NCI-H510A treated with DMSO at 0.1 percent for 48 hours (cell line): ENCODE measurements around the gene ANKRD28.

Source experiments
- DNase-seq: peaks from one replicate; lab custom pipeline; 2025; lab: John Stamatoyannopoulos, UW

Gene ANKRD28

DNA sequence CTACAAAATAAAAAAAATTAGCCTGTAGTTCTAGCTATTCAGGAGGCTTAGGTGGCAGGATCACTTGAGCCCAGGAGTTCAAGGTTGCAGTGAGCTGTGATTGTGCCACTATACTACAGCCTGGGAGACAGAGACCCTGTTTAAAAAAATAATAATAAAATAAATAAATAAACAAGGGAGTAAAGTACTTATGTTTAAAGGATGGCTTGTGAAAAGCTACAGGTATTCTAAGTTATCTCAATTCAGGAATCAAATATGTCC, 74.2 kb downstream of the ANKRD28 start:
- DNase-seq: no peak

DNA sequence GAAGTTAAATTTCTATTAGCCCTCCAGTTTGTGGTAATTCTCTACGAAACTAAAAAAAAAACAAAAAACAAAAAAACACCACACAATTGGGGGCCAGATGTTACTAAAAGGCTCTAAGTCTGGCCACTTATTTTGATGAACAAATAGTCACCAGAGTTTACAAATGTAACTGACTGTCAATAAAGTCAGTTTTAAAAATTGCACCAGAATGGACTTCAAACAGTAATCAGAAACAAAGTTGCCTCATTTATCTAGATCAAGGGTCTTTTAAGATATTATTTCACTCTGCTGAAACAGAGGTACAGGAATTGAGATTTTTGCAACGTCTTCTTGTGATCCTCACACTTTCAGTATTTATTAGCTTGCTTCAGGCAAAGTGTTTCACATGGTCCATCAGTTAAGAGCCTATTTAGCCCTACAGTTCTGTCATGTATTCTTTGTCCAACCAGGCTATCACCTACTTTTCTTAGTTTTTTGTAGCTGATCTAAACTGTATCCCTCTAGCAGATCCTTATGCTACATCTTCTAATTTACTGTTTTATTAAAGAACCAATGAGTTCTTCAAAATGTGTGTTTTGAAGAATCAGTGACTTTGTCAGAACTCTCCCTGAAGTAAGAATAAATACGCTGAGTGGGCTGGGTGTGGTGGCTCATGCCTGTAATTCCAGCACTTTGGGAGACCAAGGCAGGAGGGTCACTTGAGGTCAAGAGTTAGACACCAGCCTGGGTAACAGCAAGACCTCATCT, 74.7 kb downstream of the ANKRD28 start:
- DNase-seq: no peak

DNA sequence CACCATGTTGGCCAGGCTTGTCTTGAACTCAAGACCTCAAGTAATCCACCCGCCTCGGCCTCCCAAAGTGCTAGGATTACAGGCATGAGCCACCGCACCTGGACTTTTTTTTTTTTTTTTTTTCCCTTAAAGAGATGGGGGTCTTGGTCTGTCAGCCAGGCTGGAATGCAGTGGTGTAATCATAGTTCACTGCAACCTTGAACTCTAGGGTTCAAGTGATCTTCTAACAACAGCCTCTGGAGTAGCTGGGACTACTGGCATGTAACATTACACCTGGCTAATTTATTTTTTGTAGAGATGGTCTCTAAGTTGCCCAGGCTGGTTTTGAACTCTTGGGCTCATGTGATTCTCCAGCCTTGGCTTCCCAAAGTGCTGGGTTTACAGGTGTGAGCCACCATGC, 81.6 kb downstream of the ANKRD28 start:
- DNase-seq: no peak

DNA sequence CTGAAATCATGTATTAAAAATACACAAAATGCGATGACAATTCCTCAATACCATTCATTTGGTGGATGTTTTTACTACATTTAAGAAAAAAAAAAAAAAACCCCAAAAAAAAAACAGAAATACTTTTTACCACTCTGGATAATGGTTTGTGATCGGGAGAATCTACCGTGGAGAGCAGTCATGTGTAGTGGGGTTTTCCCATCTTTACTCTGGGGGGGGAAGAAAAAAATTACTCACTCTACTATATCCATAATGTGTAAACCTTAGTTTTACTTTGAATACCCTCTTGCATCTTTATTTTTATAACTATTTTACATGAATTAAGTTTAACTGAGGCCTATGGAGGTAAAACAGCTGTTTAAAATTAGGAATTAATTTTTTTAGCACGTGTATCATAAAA, 83.3 kb downstream of the ANKRD28 start:
- no peak for DNase-seq

DNA sequence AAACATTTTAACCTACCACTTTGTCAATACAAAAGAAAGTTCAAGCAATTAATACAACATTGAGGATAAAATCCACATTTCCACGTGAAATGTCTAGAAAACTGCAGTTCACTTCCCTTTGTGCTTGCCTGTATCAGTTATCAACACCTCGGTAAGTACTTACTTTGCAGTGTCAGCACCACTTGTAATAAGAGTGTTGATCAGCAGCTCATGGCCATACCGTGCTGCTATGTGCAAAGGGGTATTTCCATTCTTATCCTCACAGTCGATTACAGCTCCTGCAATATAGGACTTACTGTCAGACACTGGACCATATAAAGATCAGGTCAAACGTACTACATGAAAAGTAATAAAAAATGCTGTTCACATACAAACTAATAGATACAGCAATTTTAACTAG, 84.4 kb downstream of the ANKRD28 start:
- peak; percentile 7 for DNase-seq

DNA sequence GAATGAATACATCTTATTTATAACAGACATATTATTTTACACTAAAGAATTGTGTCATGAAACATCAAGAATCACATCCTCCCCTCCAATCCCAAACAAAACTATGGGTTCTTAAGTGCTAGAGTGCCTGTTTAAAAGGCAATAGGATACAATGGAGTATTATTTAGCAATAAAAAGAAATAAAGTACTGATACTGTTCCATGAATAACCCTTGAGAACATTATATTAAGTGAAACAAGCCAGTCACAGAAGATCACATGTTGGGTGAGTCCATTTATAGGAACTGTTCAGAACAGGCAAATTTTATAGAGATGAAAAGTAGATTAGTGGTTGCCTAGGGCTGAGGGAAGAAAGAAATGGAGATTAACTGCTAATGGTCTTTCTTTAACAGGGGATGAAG, 86.5 kb downstream of the ANKRD28 start:
- no peak for DNase-seq

DNA sequence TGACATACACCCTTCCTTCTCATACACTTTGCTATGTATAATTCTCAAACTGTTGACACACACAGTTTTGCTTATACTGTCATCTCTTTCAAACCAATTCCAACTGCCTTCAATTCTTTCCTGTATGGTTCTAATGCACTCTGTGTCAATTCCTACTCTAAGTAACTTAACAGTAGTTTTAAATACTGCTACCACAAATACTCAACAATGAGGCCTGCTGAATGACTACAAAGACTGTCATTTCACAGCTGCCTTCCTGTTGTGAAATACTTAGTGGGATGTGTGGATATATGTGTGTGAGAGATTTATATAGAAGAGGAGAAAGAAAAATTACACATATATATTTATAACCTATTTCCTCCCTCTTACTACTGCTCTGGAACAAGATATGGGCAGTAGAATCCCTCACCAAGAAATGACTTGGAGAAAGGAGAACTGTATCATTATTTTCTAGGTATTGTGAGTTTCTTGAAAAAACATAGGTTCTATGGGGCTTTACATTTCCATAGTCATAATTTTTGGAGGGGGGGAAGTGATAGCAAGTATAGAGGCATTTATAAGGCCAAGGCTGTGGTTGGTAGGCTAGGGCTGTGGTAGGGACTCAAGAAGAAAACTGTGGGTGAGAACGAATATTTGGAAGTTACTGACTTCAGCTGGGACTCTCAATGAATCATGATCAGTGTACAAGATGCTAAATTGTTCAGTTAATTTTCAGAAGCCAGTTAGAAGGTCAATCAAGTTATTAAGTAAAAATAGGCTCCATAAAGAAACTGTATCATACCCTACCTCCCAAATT, 88.7 kb downstream of the ANKRD28 start:
- no peak for DNase-seq

DNA sequence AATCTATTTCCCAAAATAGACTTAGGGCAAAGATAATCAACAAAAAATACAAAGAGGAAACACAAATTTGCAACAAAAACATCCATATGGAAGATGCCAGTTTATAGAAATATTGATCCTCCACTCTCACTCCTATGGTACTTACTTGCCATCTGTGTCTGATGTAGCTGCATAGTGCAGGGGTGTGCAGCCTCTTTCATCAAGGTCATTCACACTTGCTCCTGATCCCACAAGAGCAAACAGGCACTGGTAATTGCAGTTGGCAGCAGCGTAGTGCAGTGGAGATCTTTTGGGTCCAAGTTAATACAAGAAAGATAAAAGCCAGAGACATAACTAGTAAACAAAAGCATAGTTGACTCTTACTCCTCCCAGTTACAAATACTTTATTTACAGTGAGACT, 90.0 kb downstream of the ANKRD28 start:
- no peak for DNase-seq

DNA sequence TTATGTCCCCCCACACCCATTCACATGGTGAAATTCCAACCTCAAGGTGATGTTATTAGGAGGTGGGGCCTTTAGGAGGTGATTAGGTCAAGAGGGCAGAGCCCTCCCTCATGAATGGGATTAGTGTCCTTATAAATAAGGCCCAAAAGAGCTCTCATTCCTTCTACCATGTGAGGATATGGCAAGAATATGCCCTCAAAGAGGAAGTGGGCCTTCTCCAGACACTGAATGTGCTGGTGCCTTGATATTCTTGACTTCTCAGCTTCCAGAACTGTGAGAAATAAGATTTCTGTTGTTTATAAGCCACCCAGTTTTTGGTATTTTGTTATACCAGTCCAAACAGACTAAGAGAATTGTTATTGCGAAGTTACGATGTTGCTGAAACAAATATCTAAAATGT, 94.4 kb downstream of the ANKRD28 start:
- DNase-seq: no peak

DNA sequence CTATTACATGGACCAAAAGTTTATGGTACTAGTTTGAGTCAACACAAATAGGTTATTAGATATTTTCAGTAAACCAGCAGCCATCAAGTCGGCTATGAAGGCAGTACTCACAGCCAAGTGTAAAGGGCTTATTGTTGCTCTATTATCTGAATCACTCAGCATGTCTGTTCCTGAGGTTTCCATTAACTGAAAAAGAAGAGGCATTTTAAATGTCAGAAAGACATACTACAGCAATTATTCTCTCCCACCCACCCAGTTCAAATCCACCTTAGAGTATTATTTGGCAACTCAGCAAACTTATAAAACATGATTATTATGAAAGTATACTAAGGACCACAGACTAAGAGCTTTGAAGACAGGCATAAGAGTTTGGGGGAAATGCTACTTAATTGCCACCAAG, 103.2 kb downstream of the ANKRD28 start:
- no peak for DNase-seq

DNA sequence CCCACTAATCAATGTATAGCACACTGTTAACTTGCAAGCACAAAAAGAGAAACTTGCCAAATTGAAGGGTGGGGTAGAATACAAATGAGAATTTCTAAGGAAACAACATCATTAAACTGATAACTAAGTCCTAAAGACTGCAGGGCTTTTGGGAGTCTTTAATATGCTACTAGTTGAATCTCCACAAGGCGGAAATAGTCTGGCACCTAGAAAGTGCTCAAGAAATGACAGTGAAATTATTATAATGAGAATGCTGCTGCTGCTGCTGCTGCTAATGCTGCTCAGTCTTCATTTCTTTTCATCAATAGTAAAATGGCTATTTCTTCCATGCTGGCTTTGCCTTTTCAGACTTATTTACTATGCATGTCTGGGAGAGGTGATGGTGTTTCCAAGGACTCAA, 104.4 kb downstream of the ANKRD28 start:
- no peak for DNase-seq

DNA sequence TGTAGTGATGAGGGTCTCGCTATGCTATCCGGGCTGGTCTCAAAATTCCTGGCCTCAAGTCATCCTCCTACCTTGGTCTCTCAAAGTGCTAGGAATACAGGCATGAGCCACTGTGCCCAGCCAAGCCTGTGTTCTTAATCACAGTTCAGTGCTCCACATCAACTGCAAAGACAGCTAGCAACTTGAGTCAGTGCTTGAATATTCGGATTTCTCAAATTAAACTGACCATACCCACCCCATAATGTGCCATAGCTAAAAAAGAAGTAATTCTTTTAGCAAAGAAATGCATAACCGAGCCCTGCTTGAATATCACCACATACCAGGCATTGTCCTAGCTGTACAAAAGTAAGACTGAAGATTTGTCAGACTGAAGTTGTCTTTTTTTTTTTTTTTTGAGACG, 107.0 kb downstream of the ANKRD28 start:
- DNase-seq: no peak

DNA sequence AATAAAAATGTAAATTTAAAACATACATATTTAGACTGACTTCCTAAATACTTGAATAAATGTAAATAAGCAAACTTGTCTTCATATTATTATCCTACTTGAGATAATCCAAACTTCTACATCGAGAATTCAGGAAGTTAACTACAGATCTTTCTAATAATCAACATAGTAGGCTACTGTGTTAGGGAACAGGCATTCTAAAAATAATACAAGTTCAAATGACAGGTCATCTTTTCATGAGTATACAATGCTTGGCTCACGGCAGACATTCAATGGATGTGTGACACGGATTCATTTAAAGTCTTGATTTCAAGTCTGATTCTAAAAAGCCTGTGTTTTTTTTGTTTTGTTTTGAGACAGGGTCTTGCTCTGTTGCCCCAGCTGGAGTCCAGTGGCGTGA, 107.5 kb downstream of the ANKRD28 start:
- DNase-seq: no peak

DNA sequence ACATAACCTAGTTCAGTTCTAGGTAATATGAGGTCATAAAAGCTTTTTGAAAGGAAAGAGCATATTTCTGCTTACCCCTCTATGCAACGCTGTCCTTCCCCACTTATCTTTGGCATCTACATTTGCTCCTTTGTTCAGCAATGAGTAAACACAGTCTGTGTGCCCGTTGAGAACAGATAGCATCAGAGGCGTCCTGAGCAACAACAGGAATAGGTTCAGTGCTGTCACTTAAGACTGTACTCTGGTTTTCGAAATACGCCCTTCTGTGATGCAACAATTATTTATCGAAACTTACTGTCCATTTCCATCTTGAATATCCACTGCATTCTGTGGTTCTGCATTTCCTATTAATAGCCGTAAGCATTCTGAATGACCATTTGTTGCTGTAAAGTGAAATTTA, 111.9 kb downstream of the ANKRD28 start:
- no peak for DNase-seq

DNA sequence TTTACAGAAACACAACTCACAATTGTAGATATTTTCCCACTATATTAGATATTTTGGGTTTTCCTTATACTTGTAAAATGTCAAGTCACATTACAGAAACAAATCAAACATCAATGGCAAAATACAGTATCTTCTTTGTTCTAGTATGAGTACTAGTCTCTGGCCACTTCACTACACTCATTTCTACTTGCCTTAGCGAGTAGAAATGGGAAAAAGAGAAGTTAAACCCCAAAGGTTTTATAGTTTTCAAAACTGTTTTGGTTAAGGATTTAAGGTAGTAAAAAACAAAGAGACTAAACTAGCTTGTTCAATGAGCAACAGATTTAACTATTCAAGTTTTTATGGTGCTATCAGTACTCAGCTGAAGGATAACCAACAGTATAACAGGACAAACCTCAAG, 114.5 kb downstream of the ANKRD28 start:
- no peak for DNase-seq

DNA sequence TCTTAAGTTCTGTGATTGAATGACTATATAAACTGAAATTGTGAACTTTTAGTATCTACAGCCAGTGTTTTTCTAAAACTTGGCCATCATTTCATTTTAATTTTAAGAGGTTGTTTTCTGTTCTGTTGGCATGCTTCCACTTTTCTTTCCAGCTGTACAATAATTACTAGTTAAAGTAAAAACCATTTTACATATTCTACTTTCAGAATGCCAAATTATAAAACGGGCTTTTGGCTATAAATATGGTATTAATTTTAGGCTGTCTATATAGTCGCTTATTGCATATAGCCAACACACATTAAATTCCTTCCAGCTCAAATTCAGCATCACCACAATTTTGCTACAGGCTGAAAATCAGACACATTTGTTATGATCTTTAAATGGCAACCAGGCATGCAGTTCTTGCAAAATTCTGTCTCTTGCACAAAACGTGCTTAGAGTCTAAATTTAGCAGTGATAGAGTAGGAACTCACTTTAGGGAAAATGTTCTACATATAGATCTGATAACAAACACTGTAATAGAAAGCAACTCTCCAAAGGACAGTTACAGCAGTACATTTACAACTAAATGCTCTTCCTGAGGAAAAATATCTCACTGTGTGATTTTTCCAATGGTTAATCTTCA, 115.1 kb downstream of the ANKRD28 start:
- DNase-seq: no peak

DNA sequence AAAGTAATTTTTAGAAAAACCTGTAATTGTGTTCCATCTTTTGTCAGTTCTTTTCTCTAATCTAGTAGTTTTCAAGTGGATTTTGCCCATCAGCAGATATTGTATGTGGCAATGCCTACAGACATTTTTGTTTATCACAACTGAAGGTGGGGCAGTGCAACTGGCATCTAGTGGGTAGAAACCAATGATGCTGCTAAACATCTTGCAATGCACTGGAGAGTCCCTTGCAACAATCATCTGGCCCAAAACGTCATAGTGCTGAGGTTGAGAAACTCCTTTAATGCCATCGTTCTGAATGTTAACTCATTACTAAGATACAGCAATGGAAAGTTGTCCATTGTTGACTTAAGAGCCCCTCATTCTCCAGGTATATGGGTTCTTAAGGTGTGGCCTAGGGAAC, 116.1 kb downstream of the ANKRD28 start:
- DNase-seq: no peak

DNA sequence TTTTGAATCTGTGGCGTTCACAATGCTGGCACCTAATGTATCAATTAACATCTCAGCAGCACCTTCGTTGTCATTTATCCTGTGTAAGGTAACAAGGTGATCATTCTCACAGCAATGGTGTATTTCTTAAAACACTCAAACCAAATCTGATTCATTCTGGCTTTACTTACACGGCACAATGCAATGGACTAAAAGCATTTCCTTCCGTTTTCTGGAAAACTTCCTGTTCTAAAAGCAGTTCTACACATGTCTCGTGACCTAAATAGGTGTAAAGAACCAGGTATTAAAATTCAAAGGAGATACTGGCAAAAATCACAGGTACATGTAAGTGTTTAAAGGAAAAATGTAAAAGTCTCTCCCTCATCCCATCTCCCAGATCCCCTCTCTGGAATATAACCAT, 118.5 kb downstream of the ANKRD28 start:
- no peak for DNase-seq

DNA sequence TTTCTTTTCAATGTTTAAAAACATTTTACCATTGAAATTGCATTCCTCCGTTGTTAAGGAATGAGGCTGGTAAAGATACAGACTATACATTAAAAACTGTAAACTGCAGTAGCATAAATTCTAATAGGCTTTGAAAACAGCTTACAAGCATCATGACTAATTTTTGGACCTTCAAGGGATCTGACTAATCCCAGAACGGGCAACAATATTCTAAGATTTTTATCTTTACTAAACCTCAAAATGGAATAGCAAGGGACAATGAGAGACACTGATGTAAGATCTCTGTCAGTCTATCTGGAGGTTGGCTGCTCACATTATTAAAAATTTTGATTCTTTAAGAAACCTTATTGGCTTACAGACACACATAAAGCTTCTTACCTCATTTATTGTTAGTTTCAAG, 121.5 kb downstream of the ANKRD28 start:
- DNase-seq: no peak

DNA sequence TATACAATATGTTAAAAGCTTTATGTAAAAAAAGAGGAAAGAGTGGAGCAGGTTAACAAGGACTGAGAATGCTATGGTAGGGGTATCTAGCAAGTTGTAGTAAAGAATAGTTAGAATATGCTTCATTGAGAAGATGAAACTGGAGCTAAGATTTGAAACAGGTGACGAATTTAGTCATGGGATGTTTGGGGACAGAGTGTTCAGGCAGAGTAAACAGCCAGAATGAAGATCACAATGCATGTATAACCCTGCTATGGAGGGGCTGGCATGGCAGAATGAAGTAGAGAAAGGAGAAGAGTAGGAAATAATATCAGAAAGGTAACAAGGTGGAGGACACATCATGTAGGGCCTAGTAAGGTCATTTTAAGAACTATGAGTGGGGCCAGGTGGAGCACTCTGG, 124.2 kb downstream of the ANKRD28 start:
- DNase-seq: no peak

DNA sequence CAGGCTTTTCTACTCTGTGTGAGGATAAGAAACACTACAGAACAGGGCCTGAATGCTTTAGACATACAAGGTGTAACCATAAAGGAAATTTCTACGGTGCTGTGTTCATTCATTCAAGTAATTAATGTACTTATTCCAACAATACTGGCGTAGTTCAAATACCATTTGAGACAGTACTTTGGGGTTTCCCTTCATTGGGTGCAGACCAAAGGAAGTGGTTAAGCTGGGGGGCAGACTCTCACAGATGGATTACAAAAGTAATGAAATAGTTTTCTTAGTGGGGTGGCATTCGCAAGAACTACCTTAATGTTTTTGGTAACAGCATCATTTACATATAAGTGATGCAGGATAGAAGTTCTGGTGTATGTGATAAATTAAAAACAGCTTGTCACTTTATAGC, 130.3 kb downstream of the ANKRD28 start:
- no peak for DNase-seq

DNA sequence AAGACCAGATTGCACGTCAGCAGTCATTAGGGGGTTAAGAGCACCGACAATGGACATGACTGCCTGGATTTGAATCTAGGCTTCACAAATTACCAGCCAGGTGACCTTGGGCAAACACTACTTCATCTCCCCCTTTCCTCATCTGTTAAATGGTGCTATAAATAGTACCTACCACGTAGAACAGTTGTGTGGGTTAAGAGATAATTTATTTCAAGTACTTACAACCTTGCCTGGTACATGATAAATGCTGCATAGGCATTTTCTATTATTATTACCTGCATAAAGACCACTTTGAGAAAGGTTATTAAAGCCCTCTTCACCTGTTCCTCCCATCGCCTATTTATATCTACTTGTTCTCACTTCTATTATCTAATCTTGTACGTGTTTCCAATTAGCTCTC, 131.5 kb downstream of the ANKRD28 start:
- no peak for DNase-seq

DNA sequence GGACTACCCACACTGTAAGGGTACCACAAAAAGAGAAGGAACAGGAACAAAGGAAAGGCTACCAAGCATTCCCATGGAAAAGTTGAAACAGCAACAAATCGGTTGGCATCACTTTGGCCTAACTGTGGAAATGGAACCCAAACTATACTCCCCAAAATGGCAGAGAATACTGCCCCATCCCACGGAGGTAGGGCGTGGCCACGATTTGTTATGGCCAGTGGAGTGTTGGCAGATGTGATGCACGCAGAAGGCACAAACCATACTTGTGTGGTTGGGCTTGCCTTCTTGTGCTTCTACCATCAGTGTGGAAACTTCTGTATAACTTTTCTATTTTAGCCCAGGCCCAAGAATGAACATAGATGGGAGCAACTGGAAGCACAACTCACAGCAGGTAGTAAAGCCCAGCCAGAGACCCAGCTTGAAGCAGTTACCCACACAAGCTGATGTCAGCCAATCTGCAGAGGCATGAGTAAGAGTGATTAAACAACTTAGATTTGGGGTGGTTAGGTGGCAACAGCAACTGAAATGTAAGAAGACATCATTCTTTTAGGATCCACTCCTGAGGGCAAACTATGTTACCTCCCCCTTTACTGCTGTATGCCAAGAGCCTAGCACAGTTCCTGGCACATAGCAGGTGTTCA, 132.1 kb downstream of the ANKRD28 start:
- no peak for DNase-seq
